HEK293 (cell line): ENCODE results near the gene LGALS9C.
A peak's percentile ranks its signal among the peaks of the same experiment; 100 is the strongest.
"Not testable (repeated sequence)": the region's sequence is repeated elsewhere in the genome, so short reads cannot be mapped to it uniquely, and the experiment has no call there.

Experiments used
- CTCF ChIA-PET: fragments of 350-600 bp; formaldehyde crosslinking; extraction: SDS; loops from one replicate; lab custom pipeline; 2021; ENCODE audit warnings: antibody characterized with exemption; lab: Yijun Ruan, JAX
- POLR2A ChIA-PET: fragments of 300-600 bp; formaldehyde crosslinking; extraction: SDS; loops from one replicate; lab custom pipeline; 2020; ENCODE audit warnings: antibody characterized with exemption, inconsistent platforms; lab: Yijun Ruan, JAX
- H3K27ac ChIP-seq: fragments of 200-500 bp; sonication (Bioruptor generic); 2 replicates; pipeline ENCODE4 v1.5.1; 2014; ENCODE audit warnings: low read depth, low read length, control low read depth, inconsistent platforms; ENCODE audit errors: extremely low read depth
- H3K36me3 ChIP-seq, 2 experiments: fragments of 200-500 bp in 1 of 2; sonication (Bioruptor generic) in 1 of 2; 1 replicate in 1 of 2; 2 replicates in 1 of 2; pipeline ENCODE4 v1.5.1; 2014 to 2017; ENCODE audit warnings: inconsistent platforms in 2 of 2, low read length in 2 of 2; ENCODE audit not compliant: control insufficient read depth in 2 of 2, insufficient read depth in 1 of 2
- H3K4me1 ChIP-seq: fragments of 200-500 bp; sonication (Bioruptor generic); 2 replicates; pipeline ENCODE4 v1.5.1; 2014; ENCODE audit warnings: mild to moderate bottlenecking, low read length, inconsistent platforms; ENCODE audit not compliant: control insufficient read depth, insufficient read depth
- H3K4me3 ChIP-seq: 2 replicates; pipeline ENCODE4 v1.5.1; 2011; ENCODE audit warnings: low read depth, mild to moderate bottlenecking, control low read depth, low read length, moderate library complexity
- H3K9me3 ChIP-seq: fragments of 200-500 bp; sonication (Bioruptor generic); 2 replicates; pipeline ENCODE4 v1.5.1; 2014; ENCODE audit warnings: low read depth, low read length, inconsistent platforms; ENCODE audit not compliant: control insufficient read depth, insufficient read depth
- EGR2 ChIP-seq: fragments of 450-650 bp; formaldehyde crosslinking; IDR thresholded peaks from 2 replicates; pipeline ENCODE4 v1.5.1; 2016; ENCODE audit warnings: low read depth, missing biosample characterization, missing genetic modification characterization
- ZFHX2 ChIP-seq: fragments of 450-650 bp; formaldehyde crosslinking; conservative IDR thresholded peaks from 2 replicates; pipeline ENCODE4 v1.5.1; 2016; ENCODE audit warnings: missing biosample characterization, missing genetic modification characterization
- TF ChIP-seq, protein P1 (sequence below): fragments of 450-650 bp; formaldehyde crosslinking; IDR thresholded peaks from 2 replicates; pipeline ENCODE4 v1.5.1; 2017; ENCODE audit warnings: missing biosample characterization, missing genetic modification characterization

LGALS9C gene

DNA sequence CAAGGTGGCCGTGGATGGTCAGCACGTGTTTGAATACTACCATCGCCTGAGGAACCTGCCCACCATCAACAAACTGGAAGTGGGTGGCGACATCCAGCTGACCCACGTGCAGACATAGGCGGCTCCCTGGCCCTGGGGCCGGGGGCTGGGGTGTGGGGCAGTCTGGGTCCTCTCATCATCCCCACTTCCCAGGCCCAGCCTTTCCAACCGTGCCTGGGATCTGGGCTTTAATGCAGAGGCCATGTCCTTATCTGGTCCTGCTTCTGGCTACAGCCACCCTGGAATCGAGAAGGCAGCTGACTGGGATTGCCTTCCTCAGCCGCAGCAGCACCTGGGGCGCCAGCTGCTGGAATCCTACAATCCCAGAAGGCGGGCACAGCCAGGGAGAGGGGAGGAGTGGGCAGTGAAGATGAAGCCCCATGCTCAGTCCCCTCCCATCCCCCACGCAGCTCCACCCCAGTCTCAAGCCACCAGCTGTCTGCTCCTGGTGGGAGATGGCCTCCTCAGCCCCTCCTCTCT is 17.7 kb downstream of the LGALS9C start:
- POLR2A ChIA-PET, H3K27ac ChIP-seq, H3K9me3 ChIP-seq, H3K4me3 ChIP-seq, H3K4me1 ChIP-seq, H3K36me3 ChIP-seq, CTCF ChIA-PET: not testable (repeated sequence)

DNA sequence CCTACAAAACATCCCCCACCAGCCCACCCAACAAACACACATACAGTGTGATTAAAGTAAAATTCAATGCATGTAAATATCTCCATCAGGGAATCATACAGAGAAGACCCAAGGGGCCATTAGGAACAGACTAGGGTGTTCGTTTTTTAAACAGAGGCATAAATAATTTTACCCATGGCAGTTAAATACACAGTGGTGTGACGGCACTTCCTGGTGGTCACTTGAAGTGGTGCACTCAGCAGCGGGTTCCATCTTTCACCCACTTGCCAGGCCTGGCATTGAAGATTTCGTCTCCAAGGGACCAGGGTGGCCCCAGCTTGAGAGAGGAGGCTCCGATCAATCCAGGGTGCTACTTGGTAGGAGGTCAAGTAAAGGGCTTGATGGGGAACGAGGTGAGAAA is 20.5 kb downstream of the LGALS9C start:
- H3K27ac ChIP-seq, H3K9me3 ChIP-seq, POLR2A ChIA-PET, H3K36me3 ChIP-seq, H3K4me3 ChIP-seq, H3K4me1 ChIP-seq: not testable (repeated sequence)
- CTCF ChIA-PET, result interaction anchor here (0.6 to 1.1 kb wide), 3 partner anchors 177 to 1560 kb away, joined by 3 read pairs; no protein-coding TSS in a partner anchor

DNA sequence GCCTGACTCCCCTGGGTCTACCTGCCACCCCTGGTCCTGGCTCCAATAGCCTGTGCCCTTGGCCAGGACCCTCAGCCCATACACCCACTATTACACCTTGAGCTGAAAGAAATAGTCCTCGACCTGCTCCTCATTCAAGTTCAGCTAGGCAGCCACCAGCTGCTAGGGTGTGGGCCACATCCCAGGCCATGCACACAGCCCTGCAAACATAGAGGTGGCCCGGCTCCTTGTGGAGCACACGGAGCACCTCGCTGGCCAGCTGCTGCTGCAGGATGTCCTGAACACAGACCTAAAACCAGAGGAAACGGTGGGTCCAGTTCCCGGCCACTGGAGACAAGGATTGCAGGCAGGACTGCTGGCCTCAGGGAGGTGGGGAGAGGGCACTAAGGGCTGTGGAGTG is 22.5 kb downstream of the LGALS9C start:
- H3K36me3 ChIP-seq, H3K4me3 ChIP-seq, POLR2A ChIA-PET, H3K27ac ChIP-seq, H3K4me1 ChIP-seq, CTCF ChIA-PET, H3K9me3 ChIP-seq: not testable (repeated sequence)

DNA sequence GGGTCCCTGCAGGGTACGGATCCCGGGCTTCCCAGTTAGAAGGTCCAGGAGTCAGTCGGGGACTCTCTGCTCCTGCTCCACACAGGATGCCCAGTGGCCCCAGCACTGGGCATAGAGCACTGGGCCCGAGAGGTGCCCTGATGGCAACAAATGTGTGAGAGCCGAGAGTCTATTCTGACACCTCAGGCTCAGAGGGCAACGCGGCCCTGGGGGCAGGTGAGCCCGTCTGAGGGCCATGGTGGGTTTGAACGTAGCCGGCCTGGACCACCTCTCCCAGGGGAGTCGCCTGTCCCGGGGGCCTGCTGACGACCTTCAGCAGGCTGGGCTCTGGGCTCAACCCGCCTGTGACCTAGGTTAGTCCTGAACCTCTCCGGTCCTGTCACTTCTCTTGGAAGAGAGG is 23.2 kb downstream of the LGALS9C start:
- H3K4me1 ChIP-seq, CTCF ChIA-PET, H3K36me3 ChIP-seq, H3K9me3 ChIP-seq, H3K4me3 ChIP-seq, H3K27ac ChIP-seq, POLR2A ChIA-PET: not testable (repeated sequence)

DNA sequence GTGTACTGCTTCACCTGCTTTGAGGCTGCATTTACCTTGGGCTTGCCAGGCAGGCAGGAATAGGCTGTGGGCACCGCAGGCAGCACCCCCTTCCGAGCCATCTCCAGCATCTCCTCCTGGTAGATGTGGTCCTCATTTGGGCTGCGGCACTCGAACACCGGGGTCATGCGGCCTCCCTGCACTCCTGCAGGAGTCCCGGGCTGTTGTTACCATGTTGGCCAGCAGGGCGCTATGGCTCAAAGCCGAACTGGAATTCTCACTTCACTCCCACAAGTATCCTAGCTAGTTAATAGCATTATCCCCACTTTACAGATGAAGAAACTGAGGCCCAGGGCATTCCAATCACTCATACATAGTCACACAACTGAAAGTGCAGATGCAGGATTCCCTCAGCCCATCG is 23.7 kb downstream of the LGALS9C start:
- CTCF ChIA-PET, result not testable (repeated sequence)

DNA sequence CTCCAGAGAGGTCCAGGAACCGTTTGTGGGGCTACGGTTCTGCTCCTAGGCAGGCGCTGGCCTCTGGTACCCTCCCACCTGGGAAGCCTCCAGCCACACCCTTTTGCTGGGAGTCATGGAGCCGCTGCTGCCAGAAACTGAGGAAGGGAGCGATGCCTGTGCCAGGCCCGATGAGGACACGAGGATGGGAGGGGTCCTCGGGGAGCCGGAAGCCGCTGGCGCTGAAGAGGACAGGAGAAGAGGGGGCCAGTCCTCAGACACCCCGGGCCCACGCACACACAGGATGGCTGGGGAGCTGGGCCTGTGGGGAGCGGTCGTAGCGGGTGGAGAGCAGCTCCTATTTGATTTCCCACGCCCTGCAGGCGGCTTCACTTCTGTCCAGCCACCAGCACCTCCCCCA is 24.2 kb downstream of the LGALS9C start:
- POLR2A ChIA-PET, H3K4me3 ChIP-seq, H3K36me3 ChIP-seq, CTCF ChIA-PET, H3K9me3 ChIP-seq, H3K27ac ChIP-seq, H3K4me1 ChIP-seq: not testable (repeated sequence)

More for the DNA sequence above, 23.7 kb downstream of the LGALS9C start:
- H3K4me1 ChIP-seq, H3K36me3 ChIP-seq, POLR2A ChIA-PET, H3K4me3 ChIP-seq, H3K9me3 ChIP-seq, H3K27ac ChIP-seq: not testable (repeated sequence)

DNA sequence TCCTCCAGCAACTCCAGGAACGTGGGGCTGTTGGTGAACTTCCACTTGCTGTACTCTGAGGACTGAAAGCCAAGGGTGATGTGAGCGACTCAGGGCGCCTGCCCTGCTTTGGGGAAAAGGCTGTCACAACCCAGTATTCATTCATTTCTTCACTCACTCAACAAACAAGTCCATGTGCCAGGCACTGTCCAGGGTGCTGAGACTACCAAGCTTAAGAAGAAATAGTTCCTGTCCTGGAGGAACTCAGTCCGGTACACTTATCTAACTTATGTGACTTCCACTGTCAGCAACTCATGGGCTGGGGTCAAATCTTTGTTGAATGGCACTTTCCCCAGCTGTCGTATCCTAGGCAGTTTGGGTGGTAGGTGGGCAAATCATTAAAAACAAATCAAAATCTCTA is 26.6 kb downstream of the LGALS9C start:
- H3K9me3 ChIP-seq, H3K36me3 ChIP-seq, POLR2A ChIA-PET, H3K4me3 ChIP-seq, CTCF ChIA-PET, H3K4me1 ChIP-seq, H3K27ac ChIP-seq: not testable (repeated sequence)

DNA sequence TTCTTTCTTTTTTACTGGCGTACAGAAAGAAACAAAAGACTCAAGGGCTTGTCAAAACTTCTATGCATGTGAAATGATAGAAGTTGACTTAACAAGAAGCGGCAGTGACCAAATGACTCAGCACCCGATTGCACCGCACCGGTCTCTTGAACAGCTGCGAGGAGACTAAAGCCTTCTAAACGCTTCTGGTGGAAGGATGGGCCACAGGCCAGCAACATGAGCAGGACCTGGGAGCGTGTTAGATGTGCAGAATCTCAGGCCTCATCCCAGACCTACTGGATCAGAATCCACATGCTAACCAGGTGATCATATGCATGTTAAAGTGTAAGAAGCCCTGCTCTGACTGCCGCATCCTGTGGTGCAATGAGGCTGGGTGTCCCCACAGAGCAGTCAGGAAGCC is 31.1 kb downstream of the LGALS9C start:
- H3K4me3 ChIP-seq, H3K9me3 ChIP-seq, H3K4me1 ChIP-seq, CTCF ChIA-PET, H3K27ac ChIP-seq, POLR2A ChIA-PET, H3K36me3 ChIP-seq: not testable (repeated sequence)

DNA sequence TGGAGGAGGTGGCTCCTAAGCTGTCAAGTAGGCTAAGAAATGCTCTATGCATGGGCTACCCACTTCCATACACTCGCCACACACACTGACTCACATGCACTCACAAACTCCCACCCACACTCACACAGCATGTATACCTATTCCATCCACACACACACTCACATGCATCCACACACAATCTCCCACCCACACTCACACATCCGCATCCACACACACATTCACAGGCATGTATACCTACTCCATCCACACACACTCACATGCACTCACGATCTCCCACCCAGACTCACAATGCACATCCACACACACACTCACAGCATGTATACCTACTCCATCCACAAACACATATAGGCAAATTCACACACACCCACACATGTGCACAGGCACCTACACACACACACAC is 32.1 kb downstream of the LGALS9C start:
- POLR2A ChIA-PET, H3K36me3 ChIP-seq, H3K4me3 ChIP-seq, H3K9me3 ChIP-seq, H3K4me1 ChIP-seq, H3K27ac ChIP-seq, CTCF ChIA-PET: not testable (repeated sequence)
- TF ChIP-seq ZFHX2 (tag by site-specific recombination), result peak; percentile 99
- TF ChIP-seq, protein P1, sequence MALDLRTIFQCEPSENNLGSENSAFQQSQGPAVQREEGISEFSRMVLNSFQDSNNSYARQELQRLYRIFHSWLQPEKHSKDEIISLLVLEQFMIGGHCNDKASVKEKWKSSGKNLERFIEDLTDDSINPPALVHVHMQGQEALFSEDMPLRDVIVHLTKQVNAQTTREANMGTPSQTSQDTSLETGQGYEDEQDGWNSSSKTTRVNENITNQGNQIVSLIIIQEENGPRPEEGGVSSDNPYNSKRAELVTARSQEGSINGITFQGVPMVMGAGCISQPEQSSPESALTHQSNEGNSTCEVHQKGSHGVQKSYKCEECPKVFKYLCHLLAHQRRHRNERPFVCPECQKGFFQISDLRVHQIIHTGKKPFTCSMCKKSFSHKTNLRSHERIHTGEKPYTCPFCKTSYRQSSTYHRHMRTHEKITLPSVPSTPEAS (tag by site-specific recombination), result 0 out of 2 replicates have a peak, but pooled peaks have one; percentile 25
- TF ChIP-seq EGR2 (tag by site-specific recombination), result peak; percentile 99

DNA sequence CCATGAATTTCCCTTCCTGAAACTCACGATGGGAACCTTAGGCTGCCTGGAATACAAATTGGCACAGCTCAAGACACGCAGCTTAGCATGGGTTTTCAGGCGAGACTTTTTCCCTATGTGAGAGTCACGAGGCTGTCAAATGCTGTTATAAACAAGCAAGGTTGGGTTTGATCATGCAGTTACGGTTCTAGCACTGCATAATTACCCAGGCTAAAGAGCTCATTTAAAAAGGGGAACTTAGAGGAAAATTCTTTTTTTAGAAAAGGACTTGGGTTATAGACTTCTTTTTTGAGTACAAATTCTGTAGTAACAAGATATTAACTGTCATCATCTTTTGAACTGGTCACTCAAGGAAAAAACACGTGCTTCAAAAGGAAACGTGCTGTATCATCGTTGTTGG is 44.5 kb downstream of the LGALS9C start:
- POLR2A ChIA-PET, H3K4me1 ChIP-seq, H3K4me3 ChIP-seq: not testable (repeated sequence)

More for the DNA sequence above, 44.5 kb downstream of the LGALS9C start:
- H3K27ac ChIP-seq, H3K9me3 ChIP-seq, CTCF ChIA-PET, H3K36me3 ChIP-seq: not testable (repeated sequence)
